Measurements from ENCODE around the gene PDE10A.
A peak's percentile ranks its signal among the peaks of the same experiment; 100 is the strongest.

The PDE10A gene

DNA sequence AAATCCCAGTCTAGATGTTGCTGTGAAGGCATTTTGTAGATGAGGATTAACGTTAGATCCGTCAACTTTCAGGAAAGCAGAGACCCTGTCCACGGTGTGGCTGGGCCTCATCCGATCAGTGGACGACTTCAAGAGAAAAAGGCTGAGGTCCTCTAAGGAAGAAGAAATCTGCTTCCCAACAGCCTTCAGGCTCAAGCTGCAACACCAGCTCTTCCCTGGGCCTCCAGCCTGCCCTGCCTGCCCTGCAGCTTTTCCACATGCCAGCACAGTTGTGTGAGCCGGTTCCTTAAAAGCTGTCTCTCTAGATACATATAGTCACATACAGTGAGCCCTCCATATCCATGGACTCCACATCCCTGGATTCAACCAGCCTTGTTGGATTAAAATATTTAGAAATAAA is 14.1 kb upstream of the PDE10A start:
- DNase-seq = no peak

DNA sequence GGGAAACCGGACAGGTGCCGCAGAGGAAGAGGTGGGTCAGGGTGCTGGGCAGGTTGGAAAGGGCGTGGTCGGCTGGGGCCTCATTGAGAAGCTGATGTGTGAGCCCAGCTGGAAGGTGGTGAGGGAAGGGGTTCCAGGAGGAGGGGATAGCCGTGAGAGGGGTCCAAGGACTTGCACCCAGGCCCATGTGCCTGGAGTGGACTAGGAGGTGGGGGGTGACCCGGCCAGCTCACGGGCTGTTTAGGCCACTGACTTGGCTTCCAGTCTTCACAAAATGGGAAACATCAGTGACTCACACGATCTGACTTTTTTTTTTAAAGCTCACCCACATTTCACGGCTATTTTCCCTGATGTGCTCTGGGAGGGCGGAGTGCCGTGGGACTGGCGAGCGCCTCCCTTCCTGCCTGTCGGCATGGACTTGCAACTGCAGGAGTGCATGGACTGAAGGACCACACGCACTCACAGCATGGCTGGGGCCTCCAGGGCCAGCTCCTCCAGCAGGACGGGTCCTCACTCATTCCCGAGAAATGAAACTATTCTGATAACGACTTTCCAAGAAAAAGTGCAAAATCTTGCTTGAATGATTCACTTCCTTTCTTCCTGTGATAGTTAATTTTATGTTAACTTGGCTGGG is 13.5 kb upstream of the PDE10A start:
- DNase-seq = peak; percentile 46

DNA sequence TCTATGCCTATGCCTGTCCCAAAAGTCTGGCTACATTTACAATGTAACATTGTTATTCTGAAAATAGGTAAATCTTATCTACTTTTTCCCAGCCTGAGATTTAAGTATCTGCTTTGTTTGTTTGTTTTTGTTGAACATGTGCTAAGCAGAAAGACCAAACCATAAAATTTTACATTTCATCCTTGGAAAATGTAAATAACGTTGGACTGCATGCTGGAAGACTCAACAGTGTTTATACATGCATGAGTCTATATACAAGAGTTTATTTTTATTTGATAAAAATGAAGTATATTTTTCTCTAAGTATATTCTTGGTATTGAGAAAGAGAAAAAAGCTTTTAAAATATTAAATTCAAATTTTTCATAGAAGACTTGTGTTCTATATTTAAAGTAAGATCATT is 12.1 kb upstream of the PDE10A start:
- DNase-seq = no peak

DNA sequence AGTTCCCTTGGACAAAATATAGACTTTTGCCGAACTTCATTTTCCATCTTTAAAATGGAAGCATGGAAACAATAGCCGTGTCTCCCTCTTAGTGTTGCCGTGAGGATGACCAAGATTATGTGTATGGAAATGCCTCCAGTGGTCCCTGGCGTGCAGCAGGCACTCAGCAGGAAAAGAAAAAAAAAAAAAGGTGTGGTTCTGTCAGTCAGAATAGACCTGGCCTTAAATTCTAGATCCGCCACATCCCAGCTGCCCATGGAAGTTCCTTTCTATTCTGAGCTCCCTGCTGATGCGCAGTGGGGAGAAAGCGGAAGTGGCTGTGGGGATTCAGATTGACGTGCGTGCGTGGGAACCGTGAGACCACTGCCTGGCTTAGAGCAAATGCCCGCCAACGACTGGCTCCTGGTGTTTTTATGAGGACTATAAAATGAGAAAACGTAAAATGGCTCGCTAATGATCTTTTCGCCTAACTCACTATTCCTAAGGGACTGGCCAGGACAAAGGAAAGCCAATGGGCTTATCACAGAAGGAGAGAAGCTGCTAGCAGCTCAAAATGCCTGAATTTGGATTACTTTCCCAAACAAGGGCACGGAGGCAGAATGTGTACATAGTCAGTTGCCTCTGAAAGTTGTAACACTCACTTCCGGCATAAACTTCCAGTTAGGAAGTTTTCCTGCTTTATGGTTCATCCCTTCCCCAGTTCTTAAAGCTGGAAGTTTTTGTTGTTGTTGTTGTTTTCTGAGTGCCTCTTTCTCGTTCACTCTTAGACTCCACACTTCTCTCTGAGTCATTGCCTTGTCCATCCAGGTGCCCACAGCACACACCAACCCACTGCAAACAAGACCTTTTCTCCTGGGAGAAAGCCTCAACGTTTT is 11.4 kb upstream of the PDE10A start:
- DNase-seq = no peak

DNA sequence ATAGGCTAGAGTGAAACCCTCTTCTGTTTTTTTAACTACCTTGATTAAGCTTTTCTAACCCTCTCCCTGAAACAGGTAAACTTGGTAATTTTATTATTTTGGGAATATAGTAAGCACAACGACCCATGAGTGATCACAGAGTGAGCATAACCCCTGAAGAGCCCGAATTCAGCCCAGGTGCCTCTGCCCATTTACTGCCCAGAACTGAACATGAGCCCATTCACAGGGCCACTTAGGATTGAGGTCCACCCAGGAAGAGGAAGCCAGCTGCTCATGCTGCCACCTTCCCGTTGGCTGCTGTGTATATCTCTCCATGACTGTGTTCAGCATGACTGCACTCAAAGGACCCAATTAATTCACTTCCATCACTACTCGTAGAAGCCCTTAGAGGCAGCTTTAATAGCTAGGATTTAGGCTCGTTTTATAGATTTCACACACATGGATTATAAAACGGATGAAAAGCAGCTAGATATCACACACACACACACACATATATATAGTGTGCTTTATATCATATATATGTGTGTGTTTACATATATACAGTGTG is 8.3 kb upstream of the PDE10A start:
- DNase-seq = no peak

DNA sequence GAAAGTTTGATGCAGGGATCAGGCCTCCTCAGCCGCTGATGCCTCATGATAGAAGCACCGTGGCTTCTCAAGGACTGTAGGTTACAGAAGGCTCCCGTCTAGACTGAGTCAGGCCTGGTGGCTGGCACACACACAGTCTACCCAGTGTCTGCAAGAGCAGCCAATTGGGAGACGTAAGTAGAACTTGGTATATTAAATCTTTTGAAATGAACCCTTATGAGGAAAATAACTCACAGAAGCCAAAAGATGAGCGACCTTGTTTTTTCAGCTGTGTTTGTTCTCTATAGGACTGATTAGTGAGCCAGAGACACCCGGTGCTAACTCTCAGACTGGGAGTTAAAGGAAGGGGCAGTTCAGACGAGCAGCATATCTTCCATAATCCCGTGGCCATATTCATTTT is 5.9 kb upstream of the PDE10A start:
- DNase-seq = no peak

DNA sequence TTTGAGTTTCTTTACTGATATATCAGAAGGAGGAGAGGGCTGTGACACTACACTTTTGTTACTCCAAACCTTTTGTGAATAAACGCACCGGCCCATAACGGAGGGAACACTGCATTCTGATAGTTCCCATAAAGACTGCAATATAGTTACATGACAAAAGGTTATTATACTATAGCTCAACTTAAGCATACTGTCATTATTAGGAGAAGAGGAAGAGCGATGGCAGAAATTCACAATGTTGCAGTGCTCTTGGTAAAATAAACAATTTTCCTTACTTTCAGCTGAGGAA is 2.3 kb upstream of the PDE10A start:
- no peak for DNase-seq

DNA sequence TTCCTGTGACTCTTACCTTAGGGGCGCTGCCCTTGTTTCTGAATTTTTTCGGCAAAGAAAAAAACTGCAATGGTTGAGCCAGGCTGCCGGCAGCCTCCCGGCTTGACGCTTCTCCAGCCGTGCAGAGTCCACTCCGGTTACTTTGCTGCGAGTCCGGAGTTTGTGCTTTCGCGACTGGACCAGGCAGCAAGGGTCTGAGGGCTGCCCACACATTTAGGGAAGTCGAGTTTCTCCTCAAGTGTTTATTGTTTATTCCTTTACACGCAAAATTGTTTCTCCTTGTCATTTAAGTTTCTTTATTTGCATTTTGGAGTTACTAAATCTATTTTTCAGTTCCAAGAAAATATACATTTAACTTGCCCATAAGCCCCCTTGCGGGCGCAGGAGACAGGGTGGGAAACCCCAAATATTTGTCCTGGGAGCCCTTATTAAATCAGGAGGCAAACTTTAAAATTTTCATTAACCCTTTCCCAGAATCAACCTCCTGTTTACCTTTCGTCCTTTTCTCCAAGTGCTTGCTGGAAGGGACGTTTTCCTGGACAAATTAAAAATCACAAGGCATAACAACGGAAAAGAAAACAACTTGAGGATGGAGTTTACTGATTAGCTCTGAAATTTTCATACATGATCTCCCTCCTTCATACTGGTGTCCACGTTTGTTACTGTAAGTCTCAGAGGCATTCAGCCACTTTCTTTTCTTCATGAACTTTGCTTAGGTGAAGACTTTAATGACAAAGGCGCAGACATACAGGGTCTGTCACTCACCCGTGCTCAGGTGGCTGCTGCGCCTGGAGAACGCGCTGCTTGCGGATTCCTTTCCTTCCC is 1.7 kb upstream of the PDE10A start:
- DNase-seq = no peak

DNA sequence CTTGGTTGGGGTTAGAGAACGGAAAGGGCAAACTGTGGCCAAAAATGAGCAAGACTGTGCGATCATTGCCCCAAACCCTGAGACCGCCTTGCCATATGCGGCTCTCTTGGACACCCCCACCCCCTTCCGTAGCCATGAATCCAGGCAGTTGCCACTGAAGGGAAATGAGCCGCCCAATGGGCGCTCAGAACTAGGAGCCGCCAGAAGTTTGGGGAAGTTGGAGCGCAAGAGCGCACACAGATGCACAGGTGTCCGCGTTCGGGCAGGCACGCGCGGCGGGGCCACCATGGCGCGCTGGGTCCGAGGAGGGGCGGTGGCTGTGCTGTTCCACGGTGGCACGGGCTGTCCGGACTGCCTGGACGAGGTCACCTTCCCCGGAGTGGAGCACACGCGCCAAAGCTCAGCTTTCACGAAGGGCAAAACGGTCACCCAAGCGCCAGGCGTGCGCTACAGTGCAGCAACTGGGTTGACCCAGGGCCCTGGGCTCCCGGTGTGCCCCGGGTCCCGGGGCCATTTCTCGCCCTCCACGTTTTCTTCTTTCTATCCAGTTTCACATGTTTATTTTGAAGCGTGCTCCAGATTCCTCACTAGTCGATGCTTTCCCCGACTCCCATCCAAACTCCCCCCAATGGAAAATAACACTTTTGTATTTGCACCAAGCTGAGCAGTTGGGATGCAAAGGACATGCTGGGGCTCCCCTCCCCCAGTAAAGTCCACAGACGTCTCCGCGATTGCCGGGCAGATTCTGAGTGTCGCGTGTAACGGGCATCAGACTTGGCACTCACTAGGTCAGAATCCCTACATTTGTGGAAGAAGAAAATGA is 906 bp upstream of the PDE10A start:
- no peak for DNase-seq

DNA sequence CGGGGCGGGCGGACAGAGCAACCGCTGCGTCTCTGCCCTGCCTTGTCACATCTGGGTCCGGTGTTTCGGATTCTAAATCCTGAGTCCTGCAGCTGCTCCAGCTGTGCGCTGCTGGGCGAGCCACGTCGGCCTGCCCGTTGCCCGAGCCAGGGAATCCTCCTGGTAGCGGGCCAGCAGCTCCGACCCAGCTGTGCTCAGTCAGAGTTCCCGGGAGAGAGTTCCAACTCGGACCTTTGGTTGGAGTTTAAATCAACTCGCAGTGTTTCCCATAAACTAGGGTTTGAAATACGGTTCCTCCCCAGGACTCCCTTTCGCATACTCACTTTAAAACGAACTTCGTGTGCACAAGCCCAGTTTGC is 315 bp upstream of the PDE10A start:
- DNase-seq = peak; percentile 12

DNA sequence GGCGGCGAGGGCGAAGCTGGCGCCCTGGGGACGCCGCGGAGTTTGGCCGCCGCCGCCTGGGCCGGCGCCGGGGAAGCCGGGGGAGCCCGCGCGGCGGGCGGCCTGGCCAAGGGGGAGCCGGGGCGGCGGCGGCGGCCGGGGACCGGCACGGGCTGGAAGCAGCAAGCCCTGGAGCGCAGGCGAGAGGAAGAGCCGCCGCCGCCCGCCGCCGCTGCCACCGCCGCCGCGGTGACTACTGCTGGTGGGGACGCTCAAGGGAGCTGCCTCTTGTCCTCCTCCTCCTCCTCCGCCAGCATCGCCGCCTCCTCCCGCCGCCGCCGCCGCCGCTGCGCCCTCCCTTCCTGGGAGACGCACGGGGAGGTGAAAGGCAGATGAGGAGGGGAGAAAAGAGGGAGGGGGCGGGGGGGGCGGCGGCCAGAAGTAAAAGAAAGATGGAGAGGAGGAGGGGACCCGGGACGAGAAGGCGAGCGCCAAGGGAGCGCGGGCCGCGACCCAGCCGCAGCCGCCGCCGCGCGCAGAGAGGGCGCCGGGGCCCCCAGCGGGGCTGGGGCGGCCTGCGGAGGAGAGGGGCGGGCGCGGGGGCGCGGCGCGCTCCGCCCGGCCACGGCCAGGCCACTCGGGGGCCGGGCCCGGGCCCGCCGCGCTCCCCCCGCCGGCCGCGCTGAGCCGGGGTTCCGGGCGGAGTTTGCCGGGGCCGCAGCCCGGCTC is 846 bp downstream of the PDE10A start:
- DNase-seq = peak; percentile 21

DNA sequence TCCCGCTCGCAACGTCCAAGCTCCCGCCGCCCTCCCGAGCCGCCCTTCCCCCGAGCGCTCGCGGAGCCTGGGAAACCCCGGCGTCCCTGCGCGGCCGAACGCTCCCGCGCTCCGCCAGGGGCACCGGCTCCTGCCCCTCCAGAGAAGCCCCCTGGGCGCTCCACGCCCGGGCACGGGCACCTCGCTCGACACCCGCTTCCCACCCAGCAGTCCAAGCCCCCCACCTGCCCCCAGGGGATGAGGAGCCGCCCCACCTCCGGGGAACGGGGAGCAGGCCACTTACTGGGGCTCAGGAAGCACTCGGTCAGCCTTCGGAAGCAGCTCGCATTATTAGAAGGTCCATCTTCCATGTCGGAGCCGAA is 1.4 kb downstream of the PDE10A start:
- no peak for DNase-seq

DNA sequence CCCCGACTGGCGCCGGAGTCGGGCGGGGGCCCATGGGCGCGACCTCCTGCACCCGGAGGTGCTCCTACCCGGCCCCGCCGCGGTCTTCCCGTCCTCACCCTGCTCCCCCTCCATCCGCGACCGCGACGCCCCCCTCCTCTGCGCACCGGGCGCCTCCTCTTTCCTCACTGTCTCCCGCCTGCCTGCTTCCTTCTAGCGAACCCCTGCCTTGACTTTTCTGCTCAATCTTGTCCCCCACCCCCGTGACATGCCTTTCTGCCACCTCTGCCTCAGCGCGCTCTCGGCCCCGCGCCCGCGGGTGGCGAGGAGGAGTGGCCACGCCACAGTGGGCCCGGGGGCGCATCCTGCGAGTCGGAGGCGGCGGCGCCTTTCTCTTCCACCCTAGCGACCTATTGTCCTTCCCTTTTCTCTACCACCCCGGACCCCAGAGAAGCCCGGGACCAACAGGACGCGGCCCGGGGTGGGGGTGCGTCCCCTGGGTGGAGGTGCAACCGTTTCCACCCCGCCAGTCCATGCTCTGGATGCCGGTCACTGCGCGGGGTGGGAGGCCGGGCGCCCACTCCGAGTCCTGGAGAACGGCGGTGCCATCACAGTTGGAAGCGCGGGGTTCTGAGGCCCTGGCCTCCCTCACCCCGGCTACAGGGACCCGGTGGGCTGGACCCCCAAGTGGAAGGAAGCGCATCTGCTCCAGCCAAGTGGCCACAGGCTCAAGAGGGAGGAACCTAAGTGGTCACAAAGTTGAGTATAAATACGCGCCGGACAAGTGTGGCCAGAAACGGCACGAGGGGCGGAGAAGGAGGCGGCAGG is 2.0 kb downstream of the PDE10A start:
- no peak for DNase-seq

DNA sequence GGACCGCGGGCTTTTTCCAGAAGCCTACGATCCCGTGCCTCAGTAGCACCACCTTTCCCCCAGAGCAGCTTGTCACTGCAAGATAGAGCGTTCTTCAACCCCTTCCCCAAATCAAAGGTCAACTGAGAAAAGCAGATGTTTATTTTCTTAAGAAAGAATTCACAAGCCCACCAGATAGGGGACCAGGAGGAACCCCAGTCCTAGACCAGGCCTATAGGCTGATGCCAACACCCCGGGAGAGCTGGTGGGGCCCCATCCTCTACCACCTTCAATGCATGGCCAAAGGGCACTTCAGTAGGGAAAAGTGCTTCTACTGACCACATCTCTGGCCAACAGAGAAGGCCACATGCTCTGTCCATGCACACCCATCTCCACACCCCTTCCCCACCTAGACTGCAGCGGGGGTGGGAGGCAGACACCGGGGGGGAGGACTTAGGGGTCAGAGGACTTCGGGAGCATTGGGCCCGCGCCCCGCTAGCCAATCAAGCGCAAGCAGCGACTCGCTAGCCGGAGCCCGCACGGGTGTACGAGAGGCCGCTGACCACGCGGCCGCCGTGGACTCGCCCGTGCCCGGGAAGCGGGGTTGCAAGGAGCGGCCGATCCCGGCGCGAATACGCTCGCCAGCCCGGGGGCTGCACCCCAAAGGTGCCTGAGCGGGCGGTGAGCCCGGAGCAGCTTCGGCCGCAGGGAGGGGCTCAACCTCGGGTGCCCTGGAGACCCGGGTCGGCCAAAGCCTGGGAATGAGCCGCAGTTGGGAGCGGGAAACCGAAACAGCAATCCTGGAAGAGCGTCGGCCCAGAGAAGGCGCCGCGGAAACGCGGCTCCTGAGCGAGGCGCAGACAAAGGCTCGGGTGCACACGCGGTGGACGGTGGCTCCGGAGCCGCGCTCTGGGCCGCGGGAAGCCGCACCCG is 2.8 kb downstream of the PDE10A start:
- DNase-seq = no peak

DNA sequence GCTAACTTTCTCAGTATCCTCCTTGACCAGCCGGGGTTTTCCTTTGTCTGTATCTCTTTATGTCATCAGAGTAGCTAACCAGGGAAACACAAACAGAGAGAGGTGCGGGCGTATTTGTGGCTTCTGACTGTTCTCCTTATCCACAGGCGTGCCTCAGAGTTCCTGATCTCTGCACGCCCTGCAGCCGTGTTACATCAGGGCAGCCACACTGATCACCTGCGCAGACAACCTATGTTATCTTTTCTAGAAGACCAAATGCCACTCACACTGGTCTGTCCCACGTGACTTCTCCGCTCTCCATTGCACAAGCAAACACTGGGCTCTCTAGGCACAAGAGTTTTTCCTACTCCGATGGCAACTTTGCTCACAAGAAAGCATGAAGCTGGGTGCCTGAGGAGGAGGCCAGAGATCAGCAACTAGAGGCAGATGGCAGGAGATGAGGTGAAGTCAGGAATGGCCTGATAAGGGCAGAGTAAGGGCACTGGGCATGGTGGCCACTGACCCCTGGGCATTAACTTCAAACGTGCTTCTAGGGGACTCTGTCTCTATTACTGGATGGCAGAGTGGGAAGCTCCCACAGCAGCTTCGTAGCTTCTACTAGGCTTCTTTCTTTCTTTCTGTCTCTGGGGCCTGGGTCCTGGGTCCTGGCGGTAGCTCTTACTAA is 4.5 kb downstream of the PDE10A start:
- no peak for DNase-seq

DNA sequence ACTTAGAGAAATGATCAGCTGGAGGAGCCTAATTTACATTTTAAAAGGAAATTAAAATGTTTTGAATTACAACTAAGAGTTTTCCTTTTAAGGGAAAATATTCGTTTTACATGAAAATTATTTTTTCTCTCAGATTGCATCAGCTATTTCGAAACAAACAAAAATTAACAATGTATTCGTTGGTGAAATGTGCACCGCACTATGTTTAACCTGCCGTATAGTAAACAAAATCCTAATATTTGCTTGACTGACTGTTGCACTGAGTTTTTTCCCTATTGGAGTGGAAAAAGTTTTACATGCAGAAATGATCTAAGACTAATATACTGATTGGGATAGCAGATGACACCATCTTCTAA is 5.7 kb downstream of the PDE10A start:
- DNase-seq = no peak

DNA sequence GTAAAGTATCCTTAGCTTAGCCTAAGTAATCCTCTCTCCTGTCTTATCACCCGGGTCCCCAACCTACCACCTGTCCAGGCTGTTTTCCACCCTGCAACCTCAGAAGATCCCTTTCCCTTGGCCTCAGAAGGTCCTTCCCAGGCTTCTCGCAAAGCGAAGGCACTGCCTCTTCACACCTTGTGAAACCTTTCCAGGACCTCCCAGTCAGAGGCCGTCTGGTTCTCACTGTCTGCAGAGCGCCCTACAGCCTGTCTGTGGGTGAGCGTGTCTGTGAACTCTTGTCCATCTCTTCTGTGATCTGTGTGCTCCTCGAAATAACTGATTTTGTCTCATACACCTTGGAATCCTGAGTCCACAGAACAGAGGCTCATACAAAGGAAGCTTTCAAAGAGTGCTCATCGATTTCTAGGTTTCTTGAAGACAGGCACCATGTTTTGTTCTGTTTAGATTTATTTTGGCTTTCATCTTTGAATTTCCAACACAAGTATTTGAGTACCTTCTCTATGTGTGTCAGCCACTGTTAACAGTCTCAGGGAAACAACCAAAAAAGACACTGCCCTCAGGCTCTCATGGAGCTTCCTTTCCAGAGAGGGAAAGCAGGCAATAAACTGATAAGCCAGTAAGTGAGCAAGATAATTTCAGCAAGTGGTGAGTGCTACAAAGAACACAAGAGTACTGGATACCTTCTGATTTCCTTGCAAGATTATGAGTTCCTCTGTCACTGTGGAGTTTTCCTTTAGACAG is 6.3 kb downstream of the PDE10A start:
- no peak for DNase-seq

DNA sequence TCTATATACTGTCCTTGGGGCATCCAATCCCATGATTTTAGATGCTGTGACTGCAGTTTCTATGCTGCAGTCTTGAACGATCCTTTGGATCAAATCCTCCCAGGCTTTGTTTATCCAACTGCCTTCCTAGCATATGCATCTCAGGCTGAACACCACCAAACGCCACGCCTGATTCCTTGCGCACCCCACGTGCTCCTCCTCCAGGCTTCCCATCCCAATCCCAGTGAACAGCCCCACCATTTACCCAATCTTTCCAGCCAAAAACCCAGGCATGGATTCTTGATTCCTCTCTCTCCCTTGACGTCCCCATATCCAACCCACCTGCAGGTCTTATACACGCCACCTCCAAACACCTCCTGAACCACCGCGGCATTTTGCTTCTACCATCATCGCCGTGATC is 7.8 kb downstream of the PDE10A start:
- DNase-seq = no peak

DNA sequence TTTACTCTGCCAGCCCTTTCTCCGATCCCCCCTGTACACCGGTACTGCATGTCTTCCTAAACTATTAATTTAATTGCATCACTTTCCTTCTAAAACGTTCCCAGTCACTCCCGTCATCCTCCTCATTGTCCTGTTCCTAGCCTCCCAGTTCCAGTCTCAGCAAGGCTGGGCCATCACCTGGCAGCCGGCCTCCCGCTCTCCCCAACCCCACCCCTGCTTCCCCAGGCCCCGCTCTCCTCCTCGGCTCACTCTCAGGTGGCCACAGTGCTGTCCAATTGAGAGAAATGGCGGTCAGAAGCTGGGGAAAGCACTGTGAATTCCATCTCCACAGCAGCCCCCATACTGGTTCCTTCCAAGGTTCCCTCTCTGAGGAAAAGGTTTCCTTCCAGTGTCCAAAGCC is 8.9 kb downstream of the PDE10A start:
- DNase-seq = no peak

Data from fibroblast of skin of right biceps (primary cell).